HepG2 (cell line): ENCODE data around the gene TAS1R3. TPM values are rescaled to one million over a fixed set of nuclear protein-coding genes. Genes with fewer than 3 reads are reported as not detected.

Source experiments
- ELF3 ChIP-seq: IDR thresholded peaks from 2 replicates; pipeline ENCODE4 v1.6.1; 2016; ENCODE audit warnings: missing genetic modification reagents, missing compliant biosample characterization
- ERF ChIP-seq: IDR thresholded peaks from 2 replicates; pipeline ENCODE4 v1.6.1; 2018; ENCODE audit warnings: missing biosample characterization, missing genetic modification reagents
- KDM3A ChIP-seq: IDR thresholded peaks from 2 replicates; pipeline ENCODE4 v1.6.1; 2018; ENCODE audit warnings: low read depth, missing compliant biosample characterization
- NR0B2 ChIP-seq: sonication (generic); formaldehyde crosslinking; IDR thresholded peaks from 2 replicates; pipeline ENCODE4 v1.4.0; 2020; ENCODE audit warnings: mild to moderate bottlenecking, missing genetic modification reagents
- PATZ1 ChIP-seq: sonication (generic); formaldehyde crosslinking; IDR thresholded peaks from 2 replicates; pipeline ENCODE4 v1.4.0; 2020; ENCODE audit warnings: missing genetic modification reagents
- PPARG ChIP-seq: conservative IDR thresholded peaks from 2 replicates; pipeline ENCODE4 v1.6.1; 2016; ENCODE audit warnings: missing biosample characterization, missing genetic modification reagents
- TBP ChIP-seq: sonication (generic); formaldehyde crosslinking; IDR thresholded peaks from 2 replicates; pipeline ENCODE4 v1.5.0; 2020; ENCODE audit warnings: missing genetic modification reagents
- TCF7 ChIP-seq: sonication (generic); IDR thresholded peaks from 2 replicates; pipeline ENCODE4 v1.6.1; 2016; ENCODE audit warnings: antibody characterized with exemption, low read depth
- TFAP4 ChIP-seq: sonication (generic); IDR thresholded peaks from 2 replicates; pipeline ENCODE4 v1.6.1; 2016; ENCODE audit warnings: low read depth, borderline replicate concordance
- THAP7 ChIP-seq: sonication (generic); formaldehyde crosslinking; IDR thresholded peaks from 2 replicates; pipeline ENCODE4 v1.8.1; 2023; ENCODE audit warnings: mild to moderate bottlenecking, missing genetic modification reagents
- TOPORS ChIP-seq: sonication (generic); formaldehyde crosslinking; IDR thresholded peaks from 2 replicates; pipeline ENCODE4 v1.8.0; 2023; ENCODE audit warnings: mild to moderate bottlenecking, missing genetic modification reagents
- ZBTB39 ChIP-seq: sonication (generic); formaldehyde crosslinking; IDR thresholded peaks from 2 replicates; pipeline ENCODE4 v1.5.0; 2020; ENCODE audit warnings: missing genetic modification reagents
- ZMYM3 ChIP-seq: sonication (generic); formaldehyde crosslinking; IDR thresholded peaks from 2 replicates; pipeline ENCODE4 v1.5.1; 2020; ENCODE audit warnings: mild to moderate bottlenecking, missing genetic modification reagents
- ZNF317 ChIP-seq: sonication (generic); formaldehyde crosslinking; IDR thresholded peaks from 2 replicates; pipeline ENCODE4 v1.5.0; 2020; ENCODE audit warnings: mild to moderate bottlenecking, missing genetic modification reagents
- ZNF574 ChIP-seq: sonication (generic); formaldehyde crosslinking; IDR thresholded peaks from 2 replicates; pipeline ENCODE4 v1.4.0; 2020; ENCODE audit warnings: missing genetic modification reagents
- ZNF576 ChIP-seq: sonication (generic); formaldehyde crosslinking; IDR thresholded peaks from 2 replicates; pipeline ENCODE4 v1.4.0; 2020; ENCODE audit warnings: mild to moderate bottlenecking, missing genetic modification reagents
- ZNF703 ChIP-seq: sonication (generic); formaldehyde crosslinking; IDR thresholded peaks from 2 replicates; pipeline ENCODE4 v1.5.1; 2020; ENCODE audit warnings: missing genetic modification reagents, mild to moderate bottlenecking, moderate library complexity, borderline replicate concordance
- ZNF75D ChIP-seq: sonication (generic); formaldehyde crosslinking; IDR thresholded peaks from 2 replicates; pipeline ENCODE4 v1.8.1; 2023; ENCODE audit warnings: missing genetic modification reagents, mild to moderate bottlenecking, borderline replicate concordance
- ZSCAN9 ChIP-seq: IDR thresholded peaks from 2 replicates; pipeline ENCODE4 v1.6.1; 2016; ENCODE audit warnings: borderline replicate concordance
- polyA plus RNA-seq, 8 experiments: library from polyadenylated mRNA; depleted of rRNA in 3 of 8; stranded (reverse) in 7 of 8; unstranded in 1 of 8; fragments of >200 nt; fragmentation: Illumina TruSeq in 4 of 8; extraction: Trizol in 4 of 8; gene quantifications; 2 replicates each; pipeline versions ENCODE4 v1.2.1 to v1.2.3, GENCODE V29; 2011 to 2016; ENCODE audit warnings: low read depth in 4 of 8, missing spikeins in 1 of 8, mixed read lengths in 1 of 8; ENCODE audit not compliant: insufficient read depth in 1 of 8
- total RNA-seq, 5 experiments: library from RNA; depleted of rRNA; stranded (reverse); fragments of >200 nt; fragmentation: Illumina TruSeq; extraction: Trizol; gene quantifications; 2 replicates each; pipeline ENCODE4 v1.2.3, GENCODE V29; 2016; ENCODE audit warnings: low read depth in 1 of 5

Gene TAS1R3
- total and polyA plus RNA-seq, 2 of the 13 experiments (the other 11 are each of a cell fraction or from before 2014, with no cell fraction given): 0.13 to 0.15 TPM

- TF ChIP-seq ZSCAN9 (CRISPR knock-in tag) (peak; percentile 61; the same call in 1 of the 2 replicates), ELF3 (CRISPR knock-in tag) (peak; percentile 54), ZNF317 (CRISPR knock-in tag) (no peak; the same call in 1 of the 2 replicates), KDM3A (CRISPR knock-in tag) (peak; percentile 84; the same call in 1 of the 2 replicates), THAP7 (CRISPR knock-in tag) (peak; percentile 84; the same call in 1 of the 2 replicates), TFAP4 (peak; percentile 50; the same call in 1 of the 2 replicates), ZMYM3 (CRISPR knock-in tag) (peak; percentile 99), ZNF576 (CRISPR knock-in tag) (no peak), ZNF75D (CRISPR knock-in tag) (no peak), PPARG (CRISPR knock-in tag) (peak; percentile 56; the same call in 1 of the 2 replicates), TCF7 (no peak), ZBTB39 (CRISPR knock-in tag) (no peak), ERF (CRISPR knock-in tag) (peak; percentile 45), ZNF703 (CRISPR knock-in tag) (no peak), TOPORS (CRISPR knock-in tag) (no peak), PATZ1 (CRISPR knock-in tag) (peak; percentile 94), NR0B2 (CRISPR knock-in tag) (no peak), ZNF574 (CRISPR knock-in tag) (peak; percentile 90), TBP (CRISPR knock-in tag) (no peak)
Measured at GRCh38 chr1:1281533-1282321, 49.4 kb upstream of the TAS1R3 start (continued).
